LoVo (cell line): ENCODE results near the gene TMEM203.
A peak's percentile ranks its signal among the peaks of the same experiment; 100 is the strongest.
"Not testable (repeated sequence)": the region's sequence is repeated elsewhere in the genome, so short reads cannot be mapped to it uniquely, and the experiment has no call there.

ENCODE experiments used
- DNase-seq: peaks from one replicate; pipeline ENCODE4 v3.0.0-alpha.2; 2016; ENCODE audit warnings: low spot score

The TMEM203 gene

DNA sequence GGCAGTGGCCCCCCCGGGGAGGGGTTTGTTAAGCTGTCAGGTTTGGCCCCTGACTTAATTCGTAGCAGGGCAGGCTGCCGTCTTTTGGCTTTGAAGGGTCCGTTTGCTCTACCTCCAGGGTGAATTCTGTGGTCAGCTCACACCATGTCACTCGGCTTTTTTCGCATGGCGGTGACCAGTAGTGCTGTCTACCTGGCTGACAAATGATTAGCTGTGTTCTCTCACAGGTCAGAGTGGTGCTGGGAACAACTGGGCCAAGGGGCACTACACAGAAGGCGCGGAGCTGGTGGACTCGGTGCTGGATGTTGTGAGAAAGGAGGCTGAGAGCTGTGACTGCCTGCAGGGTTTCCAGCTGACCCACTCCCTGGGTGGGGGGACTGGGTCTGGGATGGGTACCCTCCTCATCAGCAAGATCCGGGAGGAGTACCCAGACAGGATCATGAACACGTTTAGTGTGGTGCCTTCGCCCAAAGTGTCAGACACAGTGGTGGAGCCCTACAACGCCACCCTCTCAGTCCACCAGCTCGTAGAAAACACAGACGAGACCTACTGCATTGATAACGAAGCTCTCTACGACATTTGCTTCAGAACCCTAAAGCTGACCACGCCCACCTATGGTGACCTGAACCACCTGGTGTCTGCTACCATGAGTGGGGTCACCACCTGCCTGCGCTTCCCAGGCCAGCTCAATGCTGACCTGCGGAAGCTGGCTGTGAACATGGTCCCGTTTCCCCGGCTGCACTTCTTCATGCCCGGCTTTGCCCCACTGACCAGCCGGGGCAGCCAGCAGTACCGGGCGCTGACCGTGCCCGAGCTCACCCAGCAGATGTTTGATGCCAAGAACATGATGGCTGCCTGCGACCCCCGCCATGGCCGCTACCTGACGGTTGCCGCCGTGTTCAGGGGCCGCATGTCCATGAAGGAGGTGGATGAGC is 37.1 kb upstream of the TMEM203 start:
- no peak for DNase-seq

- DNase-seq: peak; percentile 67
Observed at GRCh38 chr9:137241490-137242268, 36.2 kb upstream of the TMEM203 start.

DNA sequence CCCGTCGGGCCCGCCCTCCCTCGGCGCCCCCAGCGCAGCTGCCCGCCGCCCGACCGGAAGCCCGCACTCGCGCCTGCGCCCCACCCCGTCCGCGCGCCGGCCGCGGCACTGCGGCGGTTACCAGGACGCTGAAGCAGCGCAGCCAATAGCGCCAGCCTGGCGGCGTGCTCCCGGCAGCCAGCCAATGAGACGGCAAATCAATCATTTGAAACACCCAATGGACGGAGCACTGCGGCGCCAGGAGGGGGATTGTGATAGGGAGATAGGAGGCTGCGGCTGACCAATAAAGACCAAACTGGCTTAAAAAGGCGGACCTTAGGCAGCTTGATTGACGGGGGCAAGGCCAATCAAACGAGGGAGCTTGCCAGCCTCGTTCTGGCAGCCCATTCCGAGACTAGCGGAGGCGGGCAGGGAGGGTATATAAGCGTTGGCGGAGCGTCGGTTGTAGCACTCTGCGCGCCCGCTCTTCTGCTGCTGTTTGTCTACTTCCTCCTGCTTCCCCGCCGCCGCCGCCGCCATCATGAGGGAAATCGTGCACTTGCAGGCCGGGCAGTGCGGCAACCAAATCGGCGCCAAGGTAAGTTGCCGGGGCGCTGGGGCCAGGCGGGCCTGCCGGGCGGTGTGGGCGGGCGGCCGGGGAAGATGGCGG is 35.5 kb upstream of the TMEM203 start, which contains the start of gene TUBB4B:
Gene TUBB4B (plus strand): TSS at position 447 of the 649 bp plus-strand sequence. CDS start 74 bp downstream, at position 521.
- peak; percentile 99 for DNase-seq

GRCh38 chr9:137240318-137240840 is 34.9 kb upstream of the TMEM203 start:
- peak; percentile 75 for DNase-seq

- DNase-seq: not testable (repeated sequence)
Observed at GRCh38 chr9:137239541-137240200, 34.2 kb upstream of the TMEM203 start.

GRCh38 chr9:137237759-137238726 is 32.6 kb upstream of the TMEM203 start:
- DNase-seq: no peak

DNA sequence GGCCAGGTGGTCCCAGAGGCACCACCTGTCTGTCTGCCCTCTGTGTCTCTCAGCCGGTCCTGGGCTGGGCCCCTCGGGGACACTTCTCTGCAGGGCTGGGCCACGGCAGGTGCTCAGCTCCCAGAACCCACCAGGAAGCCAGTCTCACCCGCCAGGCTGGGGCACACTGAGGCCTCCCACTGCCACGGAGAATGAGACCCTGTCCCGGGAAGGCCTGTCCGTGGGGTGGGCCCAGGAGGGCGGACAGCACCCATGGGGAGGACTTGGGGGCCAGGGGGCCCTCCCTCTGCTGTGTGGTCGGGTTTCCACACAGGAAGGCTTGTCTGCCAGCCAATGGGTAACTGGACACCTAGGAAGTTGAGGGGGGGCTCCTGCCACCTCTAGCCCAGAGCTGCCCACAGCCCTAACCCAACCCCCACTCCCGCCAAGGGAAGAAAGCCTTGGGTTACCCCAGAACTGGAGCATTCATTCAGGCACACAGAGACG is 31.5 kb upstream of the TMEM203 start:
- DNase-seq: no peak

DNA sequence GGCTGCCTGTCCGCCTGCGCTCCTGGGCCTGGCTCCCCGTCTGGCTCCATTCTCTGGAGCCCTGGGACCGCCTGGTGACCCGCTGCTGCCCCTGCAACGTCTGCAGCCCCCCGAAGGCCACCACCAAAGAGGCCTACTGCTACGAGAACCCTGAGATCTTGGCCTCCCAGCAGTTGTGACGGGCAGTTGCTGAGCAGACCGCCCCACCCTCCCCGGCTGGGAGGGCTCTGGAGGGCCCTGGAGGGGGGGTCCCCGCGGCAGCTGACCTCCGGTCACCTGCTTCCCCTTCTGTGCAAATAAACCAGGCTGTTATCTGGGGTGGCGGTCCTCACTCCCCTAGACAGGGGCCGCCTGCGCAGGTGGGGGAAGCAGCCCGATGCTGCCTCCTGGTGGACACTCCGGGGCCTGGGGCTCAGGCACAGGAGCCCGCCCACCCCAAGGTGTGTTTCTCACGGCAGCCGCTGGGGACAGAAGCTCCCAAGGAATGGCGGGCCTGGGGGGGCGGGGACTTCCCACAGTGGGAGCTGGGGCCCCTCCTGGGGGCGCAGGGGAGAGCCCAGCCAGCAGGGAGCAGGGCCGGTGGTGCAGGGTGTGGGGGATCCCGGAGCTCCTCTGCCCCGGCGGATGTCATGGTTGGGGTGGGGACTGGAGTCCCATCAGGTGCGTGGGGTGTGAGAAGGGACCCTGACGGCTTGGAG is 30.9 kb upstream of the TMEM203 start:
- peak; percentile 74 for DNase-seq

DNA sequence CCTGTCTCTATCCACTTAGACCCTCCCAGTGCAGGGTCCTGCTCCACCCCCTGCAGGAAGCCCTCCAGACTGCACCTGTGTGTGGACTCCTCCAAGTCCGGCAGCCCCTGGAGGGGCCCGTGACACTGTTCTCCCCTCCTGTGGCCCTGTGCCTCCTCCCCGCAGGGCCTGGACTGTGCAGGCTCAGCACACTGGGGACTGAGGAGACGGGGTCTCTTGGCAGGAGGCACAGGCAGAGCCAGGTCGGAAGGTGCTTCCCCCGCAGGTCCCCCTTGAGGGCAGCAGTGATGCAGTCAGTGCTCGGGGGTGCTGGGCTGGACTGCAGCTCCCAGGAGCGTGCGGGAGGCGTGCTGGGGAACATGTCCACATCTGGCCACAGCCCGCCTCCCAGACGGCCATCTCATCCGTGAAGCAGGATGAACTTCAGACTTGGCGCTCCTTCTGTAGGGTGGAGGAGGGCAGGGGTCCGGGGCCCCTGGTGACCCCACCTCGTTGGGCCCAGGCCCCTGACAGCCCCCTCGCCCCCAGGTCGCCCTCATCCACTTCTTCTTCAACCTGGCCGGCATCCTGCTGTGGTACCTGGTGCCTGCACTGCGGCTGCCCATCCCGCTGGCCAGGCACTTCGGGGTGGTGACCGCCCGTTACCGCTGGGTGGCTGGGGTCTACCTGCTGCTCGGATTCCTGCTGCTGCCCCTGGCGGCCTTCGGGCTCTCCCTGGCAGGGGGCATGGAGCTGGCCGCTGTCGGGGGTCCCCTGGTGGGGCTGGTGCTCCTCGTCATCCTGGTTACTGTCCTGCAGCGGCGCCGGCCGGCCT is 30.2 kb upstream of the TMEM203 start:
- no peak for DNase-seq

DNA sequence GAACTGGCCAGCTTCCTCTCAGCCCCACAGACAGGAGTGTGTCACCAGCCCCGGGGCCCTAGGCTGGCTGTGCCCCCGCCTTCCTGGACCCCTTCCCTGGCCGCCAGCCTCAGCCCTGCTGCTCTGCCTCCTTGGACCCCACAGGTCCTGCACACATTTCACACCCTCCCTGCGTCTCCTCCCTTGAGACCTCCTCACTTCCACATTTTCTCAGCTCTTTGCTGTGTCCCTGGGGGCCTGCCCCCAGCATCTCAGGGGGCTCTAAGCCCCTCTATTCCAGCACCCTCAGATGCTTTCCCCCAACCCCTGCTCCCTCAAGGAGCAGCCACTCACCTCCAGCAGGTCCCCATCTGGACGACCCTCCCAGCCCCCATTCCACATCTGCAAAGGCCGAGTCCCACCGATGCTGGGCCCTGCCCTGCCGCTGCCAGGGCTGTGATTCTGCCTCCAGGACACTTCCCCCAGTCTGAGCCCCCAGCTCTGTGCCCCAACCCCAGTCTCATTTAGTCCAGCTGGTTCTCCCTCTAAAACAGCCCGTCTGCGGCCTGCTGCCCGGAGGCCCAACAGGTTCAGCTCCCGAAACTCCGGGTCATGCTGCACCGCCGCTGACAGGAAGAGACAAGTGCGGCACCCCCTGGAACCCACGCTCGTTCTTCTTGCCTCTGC is 29.4 kb upstream of the TMEM203 start:
- DNase-seq: no peak

- DNase-seq: no peak
Observed at GRCh38 chr9:137234055-137234697, 28.7 kb upstream of the TMEM203 start.

DNA sequence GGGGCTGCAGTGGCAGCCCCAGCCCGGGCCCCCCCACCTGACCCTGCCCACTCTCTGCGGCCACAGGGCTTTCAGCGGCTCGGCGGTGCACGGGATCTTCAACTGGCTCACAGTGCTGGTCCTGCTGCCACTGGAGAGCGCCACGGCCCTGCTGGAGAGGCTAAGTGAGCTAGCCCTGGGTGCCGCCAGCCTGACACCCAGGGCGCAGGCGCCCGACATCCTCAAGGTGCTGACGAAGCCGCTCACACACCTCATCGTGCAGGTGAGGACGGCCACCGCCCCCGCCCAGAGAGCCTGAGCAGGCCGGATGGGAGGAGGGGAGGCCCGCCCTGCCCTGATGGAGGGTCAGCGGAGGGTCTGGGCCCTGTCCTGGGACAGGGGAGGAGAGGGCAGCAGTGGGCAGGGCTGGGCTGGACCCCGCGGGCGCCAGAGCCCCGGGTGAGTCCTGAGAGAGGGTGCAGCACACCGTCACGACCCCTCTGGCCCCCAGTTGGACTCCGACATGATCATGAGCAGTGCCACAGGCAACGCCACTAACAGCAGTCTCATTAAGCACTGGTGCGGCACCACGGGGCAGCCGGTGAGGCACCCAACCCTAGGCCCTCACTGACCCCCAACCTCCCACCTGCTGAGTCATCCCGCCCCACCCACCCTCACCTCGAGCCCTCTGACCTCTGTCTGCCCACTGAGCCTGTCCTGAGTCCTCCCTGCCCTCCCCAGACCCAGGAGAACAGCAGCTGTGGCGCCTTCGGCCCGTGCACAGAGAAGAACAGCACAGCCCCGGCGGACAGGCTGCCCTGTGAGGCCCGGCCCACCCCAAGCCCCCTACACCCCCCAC is 27.9 kb upstream of the TMEM203 start:
- DNase-seq: no peak

- no peak for DNase-seq
Observed at GRCh38 chr9:137232510-137232909, 27.1 kb upstream of the TMEM203 start.

GRCh38 chr9:137232101-137232500 is 26.7 kb upstream of the TMEM203 start:
- DNase-seq: no peak

- DNase-seq: no peak
Observed at GRCh38 chr9:137231372-137232039, 26.1 kb upstream of the TMEM203 start.

DNA sequence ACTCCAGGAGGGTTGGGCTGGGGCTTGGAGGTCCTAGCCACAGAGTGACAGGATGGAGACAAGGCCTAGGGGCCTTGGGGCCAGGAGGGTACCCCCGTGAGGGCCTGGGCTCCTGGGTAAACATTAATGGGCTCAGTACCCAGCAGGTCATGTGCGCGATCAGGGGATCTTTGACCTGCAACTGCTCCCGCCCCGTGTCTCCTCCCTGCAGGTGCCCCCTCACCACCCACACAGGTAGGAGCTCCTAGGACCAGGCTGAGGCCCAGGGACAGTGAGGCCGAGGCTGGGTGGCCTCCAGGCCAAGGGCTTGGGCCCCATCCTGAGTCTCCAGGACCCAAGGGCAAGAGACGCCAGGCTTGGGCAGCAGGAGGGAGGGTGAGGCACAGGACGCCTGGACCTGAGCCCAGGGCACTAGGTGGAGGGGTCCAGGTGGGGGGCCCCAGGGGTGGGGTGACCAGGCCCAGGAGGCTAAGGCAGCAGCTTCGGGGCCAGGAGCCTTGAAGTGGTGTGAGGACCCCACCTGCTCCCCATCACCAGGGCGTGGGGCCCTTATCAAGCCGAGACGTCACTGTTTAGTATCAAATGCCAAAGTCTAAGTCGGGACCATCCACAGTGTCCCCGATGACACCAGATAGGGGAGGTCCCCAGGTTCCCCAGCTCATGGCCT is 25.4 kb upstream of the TMEM203 start, which contains the start of gene SLC34A3:
Gene SLC34A3 (plus strand): TSS at position 197 of the 667 bp plus-strand sequence. CDS start 802 bp downstream, outside the sequence.
- no peak for DNase-seq
